ENCODE measurements around the gene SLK. TPM values are rescaled to one million over a fixed set of nuclear protein-coding genes. Genes with fewer than 3 reads are reported as not detected.

The SLK gene
- 67.0 TPM for total RNA-seq

GRCh38 chr10:103966671-103967447 is at the start of gene SLK:
TSS of gene SLK (plus strand) at chr10:103967140. CDS start at chr10:103967746, 606 bp downstream.
- peak; percentile 86 for DNase-seq

GRCh38 chr10:103917302-103918052 is 49.5 kb upstream of the SLK start:
- DNase-seq = no peak

GRCh38 chr10:103918053-103918846 is 48.7 kb upstream of the SLK start, which contains the start of gene STN1:
TSS of gene STN1 (minus strand) at chr10:103918184. CDS start at chr10:103917594, 590 bp downstream.
- DNase-seq = peak; percentile 98

- DNase-seq = no peak
Measured at GRCh38 chr10:103919648-103920025, 47.3 kb upstream of the SLK start.

- no peak for DNase-seq
Measured at GRCh38 chr10:103921248-103921647, 45.7 kb upstream of the SLK start.

GRCh38 chr10:103921750-103922195 is 45.2 kb upstream of the SLK start:
- no peak for DNase-seq

GRCh38 chr10:103922659-103923058 is 44.3 kb upstream of the SLK start:
- DNase-seq = no peak

GRCh38 chr10:103923502-103923901 is 43.4 kb upstream of the SLK start:
- no peak for DNase-seq

GRCh38 chr10:103925591-103925990 is 41.3 kb upstream of the SLK start:
- no peak for DNase-seq

- DNase-seq = no peak
Measured at GRCh38 chr10:103926722-103927319, 40.1 kb upstream of the SLK start.

- no peak for DNase-seq
Measured at GRCh38 chr10:103928784-103929183, 38.2 kb upstream of the SLK start.

GRCh38 chr10:103929381-103929921 is 37.5 kb upstream of the SLK start:
- DNase-seq = no peak

GRCh38 chr10:103930449-103930848 is 36.5 kb upstream of the SLK start:
- no peak for DNase-seq

GRCh38 chr10:103930881-103931280 is 36.1 kb upstream of the SLK start:
- no peak for DNase-seq

GRCh38 chr10:103931603-103932002 is 35.3 kb upstream of the SLK start:
- no peak for DNase-seq

GRCh38 chr10:103932271-103932670 is 34.7 kb upstream of the SLK start:
- DNase-seq = no peak

- DNase-seq = no peak
Measured at GRCh38 chr10:103932971-103933370, 34.0 kb upstream of the SLK start.

GRCh38 chr10:103933557-103934121 is 33.3 kb upstream of the SLK start:
- no peak for DNase-seq

GRCh38 chr10:103934308-103934707 is 32.6 kb upstream of the SLK start:
- DNase-seq = no peak

GRCh38 chr10:103936022-103936421 is 30.9 kb upstream of the SLK start:
- no peak for DNase-seq

- DNase-seq = no peak
Measured at GRCh38 chr10:103939522-103939921, 27.4 kb upstream of the SLK start.

GRCh38 chr10:103941801-103942200 is 25.1 kb upstream of the SLK start:
- no peak for DNase-seq

Data from skin of body (tissue), 2 donors.